Measurements from ENCODE around the gene RHEB.
"Not testable (repeated sequence)": the region's sequence is repeated elsewhere in the genome, so short reads cannot be mapped to it uniquely, and the experiment has no call there.

Gene RHEB

DNA sequence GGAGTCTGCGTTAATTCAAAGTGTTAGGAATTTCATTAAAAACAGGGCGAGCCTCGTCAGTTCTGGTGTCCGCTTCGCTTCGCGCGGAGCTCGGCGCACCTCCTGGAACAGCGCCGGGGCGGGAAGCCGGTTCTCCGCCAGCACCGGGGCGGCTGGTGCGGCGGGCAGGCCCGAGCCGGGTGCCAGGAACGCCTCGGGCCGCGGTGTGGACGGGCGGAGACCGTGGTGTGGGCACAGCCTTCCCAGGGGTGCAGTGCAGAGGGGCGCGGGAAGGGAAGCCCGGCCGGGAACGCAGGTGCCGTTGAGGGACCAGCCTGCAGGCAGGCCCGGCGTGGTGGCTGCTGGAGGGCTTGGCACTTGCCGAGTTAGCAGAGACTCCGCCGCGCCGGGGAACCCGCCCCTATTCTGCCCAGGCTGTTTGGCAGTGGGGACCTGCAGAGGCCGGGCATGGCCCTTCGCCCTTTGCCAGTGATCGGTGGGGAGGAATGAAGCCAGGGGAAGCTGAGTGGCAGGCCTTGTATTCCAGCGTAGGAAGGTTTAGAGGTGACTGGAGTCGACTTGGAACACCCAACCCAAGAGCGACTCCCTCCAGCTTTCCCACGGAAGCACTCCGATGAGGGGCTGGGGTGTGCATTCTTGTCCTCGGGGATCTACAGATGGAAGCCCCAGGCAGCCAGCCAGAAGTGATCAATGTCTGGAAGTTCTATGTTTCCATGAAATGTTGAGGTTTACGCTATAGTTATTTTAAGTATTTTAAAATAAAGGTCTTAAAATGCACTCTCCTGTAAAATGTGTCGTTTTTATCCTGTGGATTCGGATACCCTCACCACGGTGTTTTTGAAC is 945 bp upstream of the RHEB start:
- Histone ChIP-seq H2AFZ (peak overlapping the region; percentile 98), H3K9me3 (ENCODE audit: control insufficient read depth, low read length) (no peaks in the 10 kb centered on the region), H3K9ac (no peak overlapping the region), H3K79me2 (peaks cover 30% of the 10 kb centered on the region), H3K4me3 (ENCODE audit: low read depth, low read length) (peak overlapping the region; percentile 62), H3K27ac (peak overlapping the region; percentile 88), H3K4me1 (peaks cover 3% of the 10 kb centered on the region), H3K36me3 (ENCODE audit: control insufficient read depth, insufficient read depth, low read length) (no peaks in the 10 kb centered on the region), H3K4me2 (ENCODE audit: low read length) (peak overlapping the region; percentile 81), H3K27me3 (ENCODE audit: control insufficient read depth, insufficient read depth, low read length) (no peaks in the 10 kb centered on the region)
- TF ChIP-seq, protein P1, sequence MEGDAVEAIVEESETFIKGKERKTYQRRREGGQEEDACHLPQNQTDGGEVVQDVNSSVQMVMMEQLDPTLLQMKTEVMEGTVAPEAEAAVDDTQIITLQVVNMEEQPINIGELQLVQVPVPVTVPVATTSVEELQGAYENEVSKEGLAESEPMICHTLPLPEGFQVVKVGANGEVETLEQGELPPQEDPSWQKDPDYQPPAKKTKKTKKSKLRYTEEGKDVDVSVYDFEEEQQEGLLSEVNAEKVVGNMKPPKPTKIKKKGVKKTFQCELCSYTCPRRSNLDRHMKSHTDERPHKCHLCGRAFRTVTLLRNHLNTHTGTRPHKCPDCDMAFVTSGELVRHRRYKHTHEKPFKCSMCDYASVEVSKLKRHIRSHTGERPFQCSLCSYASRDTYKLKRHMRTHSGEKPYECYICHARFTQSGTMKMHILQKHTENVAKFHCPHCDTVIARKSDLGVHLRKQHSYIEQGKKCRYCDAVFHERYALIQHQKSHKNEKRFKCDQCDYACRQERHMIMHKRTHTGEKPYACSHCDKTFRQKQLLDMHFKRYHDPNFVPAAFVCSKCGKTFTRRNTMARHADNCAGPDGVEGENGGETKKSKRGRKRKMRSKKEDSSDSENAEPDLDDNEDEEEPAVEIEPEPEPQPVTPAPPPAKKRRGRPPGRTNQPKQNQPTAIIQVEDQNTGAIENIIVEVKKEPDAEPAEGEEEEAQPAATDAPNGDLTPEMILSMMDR (IDR thresholded peaks at IDR 0.05): no peak

- H2AFZ ChIP-seq: peak overlapping the region; percentile 98
- H3K36me3 ChIP-seq (ENCODE audit: control insufficient read depth, insufficient read depth, low read length); H3K9me3 ChIP-seq (ENCODE audit: control insufficient read depth, low read length); H3K27me3 ChIP-seq (ENCODE audit: control insufficient read depth, insufficient read depth, low read length); H3K4me1 ChIP-seq: not testable (repeated sequence)
- H3K79me2 ChIP-seq: peaks cover 42% of the 10 kb centered on the region
- peak overlapping the region; percentile 72 for H3K4me3 ChIP-seq (ENCODE audit: low read depth, low read length)
- H3K9ac ChIP-seq: peak overlapping the region; percentile 87
- H3K4me2 ChIP-seq (ENCODE audit: low read length): peak overlapping the region; percentile 90
- H3K27ac ChIP-seq: peak overlapping the region; percentile 88
Measured at GRCh38 chr7:151518947-151519764, 539 bp downstream of the RHEB start.

GRCh38 chr7:151518105-151518946 is 1.4 kb downstream of the RHEB start:
- Histone ChIP-seq H3K79me2 (peaks cover 50% of the 10 kb centered on the region), H3K27me3 (ENCODE audit: control insufficient read depth, insufficient read depth, low read length) (no peaks in the 10 kb centered on the region), H3K9me3 (ENCODE audit: control insufficient read depth, low read length) (no peaks in the 10 kb centered on the region), H2AFZ (peak overlapping the region; percentile 48), H3K4me3 (ENCODE audit: low read depth, low read length) (peak overlapping the region; percentile 72), H3K4me1 (peaks cover 3% of the 10 kb centered on the region), H3K4me2 (ENCODE audit: low read length) (peak overlapping the region; percentile 90), H3K36me3 (ENCODE audit: control insufficient read depth, insufficient read depth, low read length) (no peaks in the 10 kb centered on the region), H3K9ac (peak overlapping the region; percentile 31), H3K27ac (peak overlapping the region; percentile 42)
- TF ChIP-seq, protein P1 (IDR thresholded peaks at IDR 0.05): no peak

DNA sequence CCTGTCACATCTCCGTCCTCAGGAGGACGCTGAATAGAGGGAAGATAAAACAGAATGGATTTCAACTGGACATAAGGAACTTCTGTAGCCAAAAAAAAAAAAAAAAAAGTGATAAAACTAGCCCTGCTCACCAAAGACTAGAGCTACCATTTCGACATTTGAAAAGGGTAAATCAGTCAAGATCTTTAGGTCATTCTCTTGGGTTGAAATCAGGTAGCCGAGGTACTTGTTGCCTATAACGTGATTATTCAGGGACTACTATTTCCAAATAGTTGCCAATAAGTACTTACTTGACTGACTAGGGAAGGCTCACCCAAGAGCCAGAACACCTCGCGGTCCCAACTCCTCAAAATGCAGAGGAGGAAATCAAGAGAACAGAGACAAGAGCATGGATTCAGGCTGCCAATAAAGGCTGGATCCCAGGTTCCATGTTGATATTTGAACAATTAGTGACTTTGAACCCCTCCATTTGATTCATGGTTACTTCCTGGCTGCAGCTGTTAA is 2.0 kb downstream of the RHEB start:
- peaks cover 6% of the 10 kb centered on the region for H3K4me1 ChIP-seq
- TF ChIP-seq, protein P1 (IDR thresholded peaks at IDR 0.05): no peak
- H3K9ac ChIP-seq: no peak overlapping the region
- H3K27ac ChIP-seq: no peak overlapping the region
- H3K27me3 ChIP-seq (ENCODE audit: control insufficient read depth, insufficient read depth, low read length): no peaks in the 10 kb centered on the region
- peaks cover 56% of the 10 kb centered on the region for H3K79me2 ChIP-seq
- H3K4me3 ChIP-seq (ENCODE audit: low read depth, low read length): peak overlapping the region; percentile 72
- H3K9me3 ChIP-seq (ENCODE audit: control insufficient read depth, low read length): no peaks in the 10 kb centered on the region
- peak overlapping the region; percentile 90 for H3K4me2 ChIP-seq (ENCODE audit: low read length)
- H2AFZ ChIP-seq: no peak overlapping the region
- no peaks in the 10 kb centered on the region for H3K36me3 ChIP-seq (ENCODE audit: control insufficient read depth, insufficient read depth, low read length)
